Heart left ventricle (tissue), 13 donors: Measurements from ENCODE around the gene PKNOX2.

ENCODE experiments used
- POLR2A ChIP-seq, 2 donors: fragments of 450-650 bp; IDR thresholded peaks; one replicate each; pipeline ENCODE4 v1.6.1; 2017; ENCODE audit warnings: antibody characterized with exemption in 2 of 2, mild to moderate bottlenecking in 2 of 2, moderate library complexity in 2 of 2
- TF ChIP-seq, protein P1 (sequence below), 12 donors: fragments of 200-600 bp; sonication (generic) in 4 of 12; IDR thresholded peaks; one replicate each; pipeline versions ENCODE4 v1.5.0 to v1.8.0; 2018 to 2022; ENCODE audit warnings: antibody characterized with exemption in 12 of 12, mild to moderate bottlenecking in 5 of 12
- donor health status: ischemic (EF 13 %, LVEDD 7.1; RV severe dilation, severe dysfunction).
- donor health status: DM: no; HTN: yes; CAD: no.
- donor health status: DM: no; HTN: no; CAD: no.
- donor health status: ischemic (EF 25% LVEDD 6.9; RV normal size, moderate dysfunction).
- donor health status: ischemic (EF 25% LVEDD 5.7; RV mildly dilated, moderate dysfunction).
- donor health status: ischemic (EF 35%, LVEDD 5.7; RV mildly dilated, moderate dysfunction).
- donor health status: nonischemic (EF 11% LVEDD 7.7; RV severe dilation, severe dysfunction).
- donor health status: DM: yes; HTN: yes; CAD: no.
- donor health status: PGD.
- donor health status: ischemic (EF 29% LVEDD 5.4; RV normal size, mild dysfunction).
- donor health status: nonischemic (EF 23%, LVEDD 6.1; RV moderate dilation, normal function).

DNA sequence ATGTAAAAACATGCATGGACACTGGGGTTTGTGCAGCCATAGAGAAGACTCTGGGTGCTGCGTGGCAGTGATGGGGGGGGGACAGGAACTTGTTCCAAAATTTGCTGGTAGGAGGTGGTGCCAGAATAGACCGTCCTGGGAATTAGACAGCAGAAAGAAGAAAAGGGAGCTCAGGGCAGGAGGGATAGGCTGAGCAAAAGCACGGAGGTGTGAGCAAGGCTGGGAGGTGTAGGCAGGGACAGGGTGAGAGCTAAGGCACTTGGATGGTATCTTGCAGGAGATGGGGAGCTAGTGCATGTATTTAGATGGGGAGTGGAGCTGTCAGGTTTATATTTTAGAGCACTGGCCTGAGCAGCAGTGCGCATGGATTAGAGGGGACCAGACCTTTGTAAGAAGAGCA lies 53.8 kb downstream of the PKNOX2 start:
- no peak for TF ChIP-seq POLR2A (IDR thresholded peaks at IDR 0.05)
- TF ChIP-seq, protein P1, sequence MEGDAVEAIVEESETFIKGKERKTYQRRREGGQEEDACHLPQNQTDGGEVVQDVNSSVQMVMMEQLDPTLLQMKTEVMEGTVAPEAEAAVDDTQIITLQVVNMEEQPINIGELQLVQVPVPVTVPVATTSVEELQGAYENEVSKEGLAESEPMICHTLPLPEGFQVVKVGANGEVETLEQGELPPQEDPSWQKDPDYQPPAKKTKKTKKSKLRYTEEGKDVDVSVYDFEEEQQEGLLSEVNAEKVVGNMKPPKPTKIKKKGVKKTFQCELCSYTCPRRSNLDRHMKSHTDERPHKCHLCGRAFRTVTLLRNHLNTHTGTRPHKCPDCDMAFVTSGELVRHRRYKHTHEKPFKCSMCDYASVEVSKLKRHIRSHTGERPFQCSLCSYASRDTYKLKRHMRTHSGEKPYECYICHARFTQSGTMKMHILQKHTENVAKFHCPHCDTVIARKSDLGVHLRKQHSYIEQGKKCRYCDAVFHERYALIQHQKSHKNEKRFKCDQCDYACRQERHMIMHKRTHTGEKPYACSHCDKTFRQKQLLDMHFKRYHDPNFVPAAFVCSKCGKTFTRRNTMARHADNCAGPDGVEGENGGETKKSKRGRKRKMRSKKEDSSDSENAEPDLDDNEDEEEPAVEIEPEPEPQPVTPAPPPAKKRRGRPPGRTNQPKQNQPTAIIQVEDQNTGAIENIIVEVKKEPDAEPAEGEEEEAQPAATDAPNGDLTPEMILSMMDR (IDR thresholded peaks at IDR 0.05): no peak
